GM19452 (cell line): ENCODE data around the gene TOR4A.

ENCODE experiments used
- ATAC-seq: cut with Tn5 transposase; IDR thresholded peaks from one replicate; pipeline ENCODE4 v1.9.1; 2021; ENCODE audit not compliant: unreplicated experiment

The TOR4A gene

GRCh38 chr9:137269231-137269772 is 8.2 kb upstream of the TOR4A start:
- no peak for ATAC-seq

- ATAC-seq, result no peak
These were observed 6.4 kb upstream of the TOR4A start for GRCh38 chr9:137270929-137271695.

- ATAC-seq, result no peak
These were observed 5.8 kb upstream of the TOR4A start for GRCh38 chr9:137271696-137272076.

GRCh38 chr9:137272241-137273094 is 5.1 kb upstream of the TOR4A start:
- ATAC-seq, result no peak

- no peak for ATAC-seq
These were observed 4.4 kb upstream of the TOR4A start for GRCh38 chr9:137273095-137273490.

GRCh38 chr9:137273611-137274320 is 3.8 kb upstream of the TOR4A start:
- ATAC-seq, result no peak

GRCh38 chr9:137275203-137275587 is 2.3 kb upstream of the TOR4A start:
- ATAC-seq, result no peak

GRCh38 chr9:137275588-137276472 is 1.7 kb upstream of the TOR4A start:
- ATAC-seq, result no peak

GRCh38 chr9:137276473-137277328 is 825 bp upstream of the TOR4A start:
- no peak for ATAC-seq

GRCh38 chr9:137278061-137278701 is 655 bp downstream of the TOR4A start:
- no peak for ATAC-seq

- no peak for ATAC-seq
These were observed 1.5 kb downstream of the TOR4A start for GRCh38 chr9:137278721-137279711.

- ATAC-seq, result no peak
These were observed 2.4 kb downstream of the TOR4A start for GRCh38 chr9:137279741-137280473.

GRCh38 chr9:137280474-137281344 is 3.2 kb downstream of the TOR4A start:
- no peak for ATAC-seq

- ATAC-seq, result no peak
These were observed 4.0 kb downstream of the TOR4A start for GRCh38 chr9:137281345-137282116.

- no peak for ATAC-seq
These were observed 9.5 kb downstream of the TOR4A start for GRCh38 chr9:137286975-137287383.
